Activated CD4-positive, CD25-positive, alpha-beta regulatory T cell treated with anti-CD3 and anti-CD28 coated beads, Interleukin-2, amount 50 U/mL, for 72 hours (primary cell): ENCODE data around the gene ZFAND5.

Experiments used
- DNase-seq: peaks from one replicate; pipeline ENCODE4 v3.0.0; 2021

ZFAND5 gene

DNA sequence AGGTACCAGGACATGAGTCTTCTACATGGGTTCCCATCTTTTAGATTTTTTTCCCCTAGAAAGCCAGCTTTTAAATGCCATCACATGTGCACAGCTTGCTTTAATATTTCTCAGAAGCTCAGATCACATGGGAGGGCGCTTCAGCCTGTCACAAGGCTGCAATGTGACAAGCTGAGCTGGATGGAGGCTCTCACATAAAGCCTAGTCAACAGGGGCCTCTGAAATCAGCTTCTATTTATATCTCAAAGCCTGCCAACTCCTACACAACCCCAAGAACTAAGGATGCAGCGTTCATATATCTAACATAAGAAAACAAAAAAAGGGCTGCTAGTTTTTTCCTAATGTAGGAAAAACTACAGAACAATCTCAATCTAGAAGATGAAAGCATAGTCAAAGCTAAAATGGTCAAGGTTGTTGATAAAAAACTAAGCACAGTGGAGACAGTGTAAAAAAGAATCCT, 2.3 kb downstream of the ZFAND5 start:
- peak; percentile 38 for DNase-seq

DNA sequence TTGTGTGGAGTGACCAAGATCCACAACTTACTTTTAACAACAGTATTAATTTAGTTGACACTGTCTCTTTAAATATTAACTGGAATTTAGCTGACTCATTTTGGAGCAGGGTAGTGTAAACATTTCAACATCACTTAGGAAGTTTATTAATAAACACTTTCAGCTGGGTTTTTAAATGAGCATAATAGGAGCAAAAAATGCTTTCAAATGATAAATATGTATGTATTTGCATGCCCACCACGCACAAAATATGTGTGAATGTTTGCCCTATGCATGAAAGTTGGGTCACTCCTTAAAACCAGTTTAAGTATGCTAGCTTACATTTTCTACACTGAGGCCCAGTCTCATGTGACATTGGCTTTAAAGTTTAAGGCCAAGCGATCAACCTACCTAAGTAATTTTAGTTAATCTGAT, 2.9 kb downstream of the ZFAND5 start:
- DNase-seq, result no peak

DNA sequence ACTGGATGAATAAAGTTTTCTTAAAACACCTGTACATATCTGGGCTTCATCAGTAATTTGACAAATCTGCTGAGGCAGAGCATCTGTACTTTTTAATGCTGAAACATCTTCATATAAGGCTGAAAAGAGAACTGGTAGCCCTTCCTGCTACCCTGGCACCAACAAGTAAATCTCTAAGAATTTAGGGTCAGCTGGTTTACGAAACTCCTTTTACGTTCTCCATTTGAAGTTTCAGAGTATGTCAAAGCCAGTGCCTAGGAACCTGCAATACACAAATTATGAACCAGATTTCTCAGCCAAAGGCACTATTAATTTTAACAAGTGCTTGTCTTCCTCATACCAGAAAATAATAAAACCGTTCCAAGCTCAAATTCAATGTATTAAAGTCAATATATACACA, 3.8 kb downstream of the ZFAND5 start:
- DNase-seq, result no peak

DNA sequence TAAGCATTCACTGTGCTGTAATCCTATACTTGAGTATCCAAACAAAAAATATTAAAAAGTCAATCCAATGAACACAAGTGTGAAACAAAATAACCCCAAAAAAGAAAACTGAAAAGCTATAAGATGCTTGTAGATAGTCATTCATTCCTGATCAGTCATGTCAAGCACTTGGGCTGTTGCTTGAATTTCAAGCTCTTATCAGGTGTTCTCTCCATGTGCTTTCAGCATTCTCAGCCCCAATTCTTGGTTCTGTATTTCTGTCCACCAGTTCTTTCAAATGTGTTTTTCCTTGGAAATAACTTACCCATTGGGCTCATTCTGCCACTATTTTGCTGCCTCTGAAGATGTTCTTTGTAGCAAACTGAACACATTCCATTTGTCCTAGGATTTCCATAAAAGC, 4.7 kb downstream of the ZFAND5 start:
- no peak for DNase-seq

DNA sequence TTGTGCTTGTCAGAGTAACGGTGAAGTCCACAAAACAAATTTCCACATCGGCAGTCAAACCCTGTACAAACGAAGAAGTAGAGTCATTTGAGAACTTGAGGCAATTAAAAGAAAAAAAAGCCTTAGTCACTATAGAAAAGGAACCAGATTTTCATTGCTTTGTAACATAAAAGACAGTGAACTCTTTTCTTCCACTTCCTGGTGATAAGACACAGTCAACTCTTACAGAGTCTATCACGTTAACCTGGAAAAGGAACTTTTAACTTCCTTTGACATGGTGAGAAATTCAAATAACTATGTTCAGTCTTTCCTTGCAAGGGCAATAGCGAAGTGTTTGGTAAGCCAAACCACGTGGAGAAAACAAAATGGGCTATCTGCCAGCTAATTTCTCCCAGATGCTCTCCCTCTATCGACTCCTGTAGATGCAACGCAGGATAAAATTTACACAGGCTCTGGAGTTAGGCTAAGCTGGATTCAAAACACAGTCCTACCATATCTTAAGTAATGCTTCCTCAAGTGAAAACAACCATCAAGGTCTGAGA, 8.9 kb downstream of the ZFAND5 start:
- DNase-seq, result no peak

DNA sequence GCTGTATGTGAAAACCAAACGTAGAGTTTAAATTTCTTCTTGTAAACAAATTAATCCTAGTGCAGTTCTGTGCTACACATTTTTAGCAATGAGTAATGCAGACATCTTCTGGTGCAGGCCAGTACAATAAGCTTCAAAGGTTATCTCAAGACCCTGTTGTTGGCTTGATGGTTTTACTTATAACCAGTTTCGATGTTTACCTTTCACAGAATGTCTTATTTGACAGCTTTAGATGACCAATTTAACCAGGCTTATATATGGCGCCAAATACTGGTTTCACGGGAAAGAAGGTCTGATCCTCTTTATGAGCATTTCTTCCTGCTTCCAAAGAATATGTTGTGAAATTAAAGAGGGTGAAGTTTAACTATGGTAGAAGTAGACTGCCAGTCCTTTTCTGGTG, 9.9 kb downstream of the ZFAND5 start:
- no peak for DNase-seq

DNA sequence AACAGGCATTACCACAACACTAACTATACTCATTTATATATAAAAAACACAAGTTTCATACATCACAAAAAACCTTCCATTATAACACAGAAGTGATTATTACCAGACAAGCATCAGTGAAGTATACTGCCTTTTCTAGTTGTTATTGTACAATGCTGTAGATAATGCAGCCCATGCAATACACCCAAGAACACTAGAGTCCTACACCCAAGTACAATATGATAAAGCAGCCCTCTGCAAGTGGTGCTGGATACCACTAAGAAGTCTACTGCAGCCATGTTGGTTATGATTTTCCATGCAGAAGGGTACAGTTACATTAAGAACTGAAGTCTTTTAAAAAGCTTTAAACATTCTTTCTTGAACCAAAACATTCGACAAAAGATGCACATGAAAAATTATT, 10.3 kb downstream of the ZFAND5 start:
- DNase-seq, result no peak

DNA sequence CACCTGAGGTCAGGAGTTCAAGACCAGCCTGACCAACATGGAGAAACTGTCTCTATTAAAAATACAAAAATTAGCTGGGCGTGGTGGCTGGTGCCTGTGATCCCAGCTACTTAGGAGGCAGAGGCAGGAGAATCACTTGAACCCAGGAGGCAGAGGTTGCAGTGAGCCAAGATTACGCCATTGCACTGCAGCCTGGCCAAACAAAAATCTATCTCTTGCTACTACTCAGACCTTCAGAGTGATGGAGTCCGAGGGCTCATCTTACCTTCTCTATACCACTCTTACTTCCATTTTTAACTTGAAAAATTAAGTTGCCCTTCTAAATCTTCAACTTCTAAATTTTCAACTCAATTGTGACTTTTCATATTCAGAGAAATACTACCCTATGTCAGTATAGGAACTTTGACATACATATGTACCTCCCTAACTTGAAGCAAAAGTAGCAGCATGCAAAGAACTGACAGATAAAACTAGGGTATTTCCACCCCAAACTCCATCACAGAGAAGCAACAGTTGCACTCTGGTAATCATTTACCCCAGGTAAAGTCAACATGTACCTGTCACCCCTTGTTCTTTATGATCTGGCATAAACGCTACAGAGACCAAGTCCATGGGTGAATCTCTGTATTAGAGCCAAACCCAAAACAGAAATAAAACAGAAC, 11.4 kb downstream of the ZFAND5 start:
- DNase-seq, result no peak

DNA sequence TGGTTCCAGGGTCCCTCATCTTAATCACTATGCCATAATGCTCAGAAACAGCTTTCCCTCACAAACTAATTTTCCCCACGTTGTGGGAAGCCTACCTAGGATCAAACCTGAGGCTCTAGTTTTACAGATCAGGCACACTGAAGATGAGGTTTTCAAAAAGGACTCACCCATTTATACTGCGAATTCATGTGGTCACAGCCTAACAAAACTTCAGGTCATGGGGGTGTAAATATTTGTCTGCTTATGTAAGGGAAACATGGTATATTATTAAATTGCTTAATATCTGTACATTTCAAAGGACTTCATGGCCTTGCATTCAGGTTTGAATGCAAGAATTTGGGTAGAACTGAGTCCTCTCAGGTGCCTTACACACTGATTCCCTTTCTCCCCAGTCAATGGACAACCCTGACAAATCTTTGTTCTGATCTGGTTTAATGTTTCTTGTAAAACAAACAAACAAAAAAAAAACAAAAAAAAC, 12.1 kb downstream of the ZFAND5 start:
- DNase-seq, result no peak

DNA sequence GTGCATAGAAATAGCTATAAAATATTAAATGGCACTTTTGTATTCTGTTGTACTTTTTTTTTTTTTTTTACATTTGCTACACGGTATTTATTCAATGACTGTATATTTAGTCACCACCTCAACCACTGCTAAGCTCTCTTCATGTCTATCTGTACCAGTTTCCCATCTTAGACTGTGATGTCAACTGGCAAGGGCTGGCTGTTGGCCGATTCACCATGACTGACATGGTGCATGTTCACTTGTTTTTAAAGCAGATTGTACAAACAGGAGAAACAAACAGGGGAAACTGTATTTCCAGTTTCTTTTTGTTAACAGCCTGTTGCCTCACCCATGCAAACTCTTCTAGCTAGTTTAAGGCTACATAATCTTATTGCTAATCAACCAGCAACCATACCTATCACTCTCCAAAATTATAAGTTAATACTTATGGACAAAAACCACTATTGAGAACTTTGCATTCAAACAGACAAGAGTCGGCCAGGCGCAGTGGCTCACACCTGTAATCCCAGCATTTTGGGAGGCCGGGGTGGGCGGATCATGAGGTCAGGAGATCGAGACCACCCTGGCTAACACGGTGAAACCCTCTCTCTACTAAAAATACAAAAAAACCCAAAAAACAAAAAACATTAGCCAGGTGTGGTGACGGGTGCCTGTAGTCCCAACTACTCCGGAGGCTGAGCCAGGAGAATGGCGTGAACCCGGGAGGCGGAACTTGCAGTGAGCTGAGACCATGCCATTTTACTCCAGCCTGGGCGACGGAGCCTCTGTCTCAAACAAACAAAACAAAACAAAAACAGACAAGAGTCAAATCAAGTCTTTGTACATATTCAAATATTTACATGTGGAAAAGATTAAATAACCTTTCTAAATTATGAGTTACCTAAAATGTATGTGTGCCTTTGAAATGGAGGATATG, 13.2 kb downstream of the ZFAND5 start:
- DNase-seq, result no peak

DNA sequence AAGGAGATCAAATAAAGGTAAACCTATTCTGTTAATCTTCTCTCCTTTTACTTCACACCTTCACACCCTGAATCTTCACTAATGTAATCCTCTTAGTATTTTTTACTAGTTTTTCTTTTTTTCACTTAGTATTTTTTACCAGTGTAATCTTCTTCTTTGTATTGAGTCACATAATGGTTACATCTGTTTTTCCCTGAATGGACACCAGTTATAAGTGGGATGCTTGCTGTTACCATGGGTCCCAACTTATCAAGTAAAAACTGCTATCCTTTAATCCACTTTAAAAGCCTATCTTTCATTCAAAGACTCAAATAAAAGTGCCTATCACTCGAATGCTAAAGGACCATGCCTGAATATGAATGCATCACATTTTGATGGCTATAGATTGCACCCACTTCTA, 15.1 kb downstream of the ZFAND5 start:
- DNase-seq, result no peak

DNA sequence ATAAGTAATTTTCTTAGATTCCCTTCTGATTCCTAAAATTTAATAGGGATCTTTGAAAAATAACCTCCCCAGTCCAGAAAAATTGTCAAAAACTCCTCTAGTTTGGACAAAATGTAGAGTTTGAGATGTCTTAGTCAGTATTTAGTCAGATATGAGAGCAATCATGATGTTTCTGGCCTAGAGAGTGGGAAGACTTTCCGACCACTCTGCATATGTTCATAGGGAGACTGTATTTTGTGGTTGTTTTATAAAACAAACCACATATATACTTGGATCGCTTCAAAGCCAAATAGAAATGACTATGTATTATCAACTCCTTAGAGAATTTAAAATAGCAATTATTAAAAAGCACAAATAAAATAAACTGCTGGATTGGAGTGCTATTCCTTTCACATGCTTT, 15.8 kb downstream of the ZFAND5 start:
- DNase-seq, result no peak

DNA sequence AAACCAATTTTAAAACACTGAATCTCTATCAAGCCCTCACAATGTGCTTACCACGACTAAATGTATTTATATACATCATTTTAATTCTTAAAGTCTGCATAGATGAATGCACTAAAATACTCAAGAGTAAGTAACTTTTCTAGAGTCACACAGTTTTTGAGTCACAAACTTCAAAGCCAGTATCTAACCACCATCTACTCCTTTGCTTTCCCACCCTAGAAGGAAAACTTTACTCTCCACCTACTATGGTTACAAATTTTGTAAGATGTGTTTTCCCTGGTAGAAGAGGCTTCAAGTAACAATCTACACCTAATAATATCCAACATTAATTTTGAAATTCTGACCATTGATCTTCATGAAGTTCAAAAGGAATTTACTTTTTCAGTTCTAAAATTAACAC, 18.7 kb downstream of the ZFAND5 start:
- DNase-seq, result no peak

DNA sequence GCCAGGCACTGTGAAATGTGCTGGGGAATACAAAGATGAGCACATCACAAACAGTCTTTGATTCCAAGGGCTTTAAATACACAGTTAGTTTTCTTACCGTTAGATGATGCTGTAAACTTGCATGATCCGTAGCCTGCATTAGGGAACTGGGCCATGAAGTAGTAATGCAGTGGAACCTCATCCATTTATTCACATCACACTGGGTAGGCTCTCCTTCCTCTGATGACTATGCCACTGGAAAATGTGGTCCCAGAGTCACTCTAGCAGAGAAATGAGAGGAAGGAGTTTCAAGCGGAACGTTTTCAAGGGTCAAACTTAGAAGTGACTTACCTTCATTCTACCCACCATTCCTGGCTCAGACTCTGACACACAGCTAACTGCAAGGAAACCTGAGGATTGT, 26.4 kb downstream of the ZFAND5 start:
- no peak for DNase-seq

DNA sequence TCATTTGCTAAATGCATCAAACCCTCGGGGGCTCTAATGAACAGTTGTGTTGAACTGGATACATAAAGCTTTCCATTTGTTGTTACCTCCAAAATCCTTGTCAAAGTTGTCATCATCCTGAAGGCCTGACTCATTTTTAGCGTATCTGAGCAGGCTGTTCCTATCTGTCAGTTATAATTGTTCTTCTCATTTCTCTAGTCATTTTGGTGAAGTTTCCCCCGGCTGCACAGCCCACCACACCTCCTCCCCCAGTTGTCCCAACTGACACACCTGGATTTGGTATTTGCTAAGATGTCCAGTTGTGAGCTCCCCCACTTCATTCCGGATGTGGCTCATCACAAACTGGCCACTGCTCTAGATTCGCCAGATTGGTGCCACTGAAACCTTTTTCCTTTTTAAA, 27.7 kb downstream of the ZFAND5 start:
- DNase-seq, result no peak

DNA sequence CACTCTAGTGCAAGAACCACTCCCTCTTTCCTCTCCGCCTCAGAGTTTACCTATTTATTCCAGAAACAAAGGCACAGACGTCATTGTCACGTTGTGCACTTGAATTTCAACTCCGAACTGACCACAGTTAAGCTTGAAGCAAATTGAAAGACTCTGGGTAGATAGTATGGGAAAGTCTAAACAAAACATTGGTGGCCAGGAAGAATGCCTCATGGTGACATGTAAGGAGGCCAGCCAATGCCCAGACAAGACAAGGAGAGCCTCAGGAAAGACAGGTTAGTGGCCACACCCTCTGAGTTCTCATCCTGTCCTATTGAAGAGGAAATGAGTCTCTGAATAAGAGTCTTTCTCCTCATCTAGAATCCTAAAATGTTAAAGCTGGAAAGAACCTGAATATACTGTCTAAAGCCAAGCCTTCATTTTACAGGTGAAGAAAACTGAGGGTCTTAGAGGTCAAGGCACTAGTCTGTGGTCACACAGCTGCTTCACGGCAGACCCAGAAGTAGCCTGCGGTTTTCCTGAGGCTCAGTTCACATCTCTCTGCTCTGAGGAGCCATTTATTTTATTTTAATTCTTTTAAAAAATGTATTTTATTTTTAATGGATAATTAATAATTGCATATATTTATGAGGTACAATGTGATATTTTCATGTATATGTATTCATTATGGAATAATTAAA, 30.2 kb downstream of the ZFAND5 start:
- no peak for DNase-seq

DNA sequence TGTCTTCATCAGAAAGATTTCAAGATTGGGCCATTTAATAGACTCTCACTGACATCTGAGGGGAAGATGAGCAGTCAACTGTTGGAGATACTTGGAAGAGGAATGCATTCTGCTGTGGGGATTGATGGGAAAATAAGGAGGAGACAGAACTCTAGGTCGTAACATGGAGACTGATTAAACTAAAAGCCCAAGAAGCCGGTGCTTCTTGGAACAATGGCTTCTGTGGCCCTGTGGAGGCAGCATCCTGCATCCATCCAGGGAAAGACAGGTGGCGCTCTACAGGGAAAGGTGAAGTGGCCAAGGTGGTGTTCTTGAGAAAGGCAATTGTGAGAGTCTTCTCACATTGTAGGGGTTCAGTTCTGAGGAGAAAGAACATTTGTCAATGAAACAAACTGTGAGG, 31.3 kb downstream of the ZFAND5 start:
- no peak for DNase-seq

DNA sequence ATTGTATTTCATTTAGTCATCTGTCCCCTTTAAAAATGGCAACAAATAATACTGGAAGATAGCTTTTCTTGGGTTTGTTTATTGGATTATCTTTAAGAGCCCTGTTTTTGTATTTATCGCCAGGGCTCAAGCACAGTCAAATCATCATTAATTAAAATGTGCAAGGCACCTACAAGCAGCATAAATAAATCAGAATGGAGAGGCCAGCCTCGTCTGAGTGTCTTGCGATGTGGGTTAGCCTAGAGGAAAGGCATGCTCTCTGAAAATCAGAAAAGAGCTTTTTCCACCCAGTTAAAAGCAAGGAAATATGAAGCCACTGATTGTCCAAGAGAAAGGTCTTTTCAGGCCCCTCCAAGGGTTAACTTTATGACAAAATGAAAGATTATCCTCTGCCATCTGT, 31.8 kb downstream of the ZFAND5 start:
- no peak for DNase-seq

DNA sequence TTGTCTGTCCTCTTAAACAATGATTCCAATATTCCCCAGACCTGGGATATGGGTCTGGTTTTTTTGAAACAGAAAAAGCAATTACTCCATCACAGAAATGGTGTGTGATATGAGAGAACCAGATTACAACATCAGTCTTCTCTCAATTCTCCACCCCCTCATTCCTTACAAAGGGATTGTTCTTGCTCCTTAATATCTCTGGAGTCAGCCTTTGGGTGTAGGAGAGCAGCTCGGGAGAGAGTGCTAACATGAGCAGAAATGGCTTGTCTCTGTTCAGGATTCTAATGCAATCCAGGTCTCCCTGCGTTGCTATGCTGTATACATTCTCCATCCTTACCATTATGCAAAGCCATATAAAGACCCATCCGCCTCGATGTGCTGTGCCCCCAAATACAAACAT, 32.7 kb downstream of the ZFAND5 start:
- no peak for DNase-seq

DNA sequence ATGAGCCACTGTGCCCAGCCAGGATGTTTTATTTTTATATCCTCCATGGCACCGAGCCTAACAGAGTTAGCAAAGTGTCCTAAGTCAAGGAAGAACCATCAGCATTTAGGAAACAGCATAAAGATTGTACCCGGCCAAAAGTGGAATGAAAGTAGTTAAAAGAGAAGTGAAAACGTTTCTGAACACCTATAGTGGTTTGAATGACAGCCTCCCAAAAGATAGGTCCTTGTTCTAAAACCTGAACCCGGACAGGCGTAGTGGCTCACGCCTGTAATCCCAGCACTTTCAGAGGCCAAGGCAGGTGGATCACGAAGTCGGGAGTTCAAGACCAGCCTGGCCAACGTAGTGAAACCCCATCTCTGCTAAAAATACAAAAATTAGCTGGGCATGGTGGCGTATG, 37.4 kb downstream of the ZFAND5 start:
- DNase-seq, result no peak

DNA sequence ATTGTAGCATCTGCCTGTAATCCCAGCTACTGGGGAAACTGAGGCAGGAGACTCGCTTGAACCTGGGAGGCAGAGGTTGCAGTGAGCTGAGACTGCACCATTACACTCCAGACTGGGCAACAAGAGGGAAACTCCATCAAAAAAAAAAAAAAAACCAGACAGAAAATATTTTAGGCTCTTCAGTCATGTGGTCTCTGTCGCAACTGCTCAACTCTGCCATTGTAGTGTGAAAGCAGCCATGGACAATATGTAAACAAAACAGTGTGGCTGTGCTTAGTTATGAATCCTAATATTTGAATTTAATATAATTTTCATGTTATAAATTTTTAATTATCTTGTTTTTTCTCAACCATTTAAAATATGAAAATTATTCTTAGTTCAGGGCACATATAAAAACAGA, 38.4 kb downstream of the ZFAND5 start:
- DNase-seq, result no peak

DNA sequence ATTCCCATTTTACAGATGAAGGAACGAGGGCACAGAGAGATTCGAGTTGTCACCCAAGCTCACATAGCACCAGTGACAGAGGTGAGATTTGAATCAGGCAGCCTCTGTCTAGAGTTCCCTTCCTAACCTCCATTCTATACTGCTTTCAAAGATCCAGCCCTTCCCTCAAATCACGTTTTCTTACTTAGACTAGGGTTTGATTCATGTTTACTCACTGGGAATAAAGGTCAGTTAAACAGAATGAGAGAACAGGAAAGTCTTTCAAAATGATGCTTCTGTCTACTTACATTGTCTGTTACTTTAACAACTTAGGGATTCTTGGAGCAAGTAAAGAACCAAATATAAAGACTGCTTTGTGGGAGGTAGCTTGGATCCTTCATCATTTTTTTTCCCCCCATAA, 40.0 kb downstream of the ZFAND5 start:
- DNase-seq, result no peak

DNA sequence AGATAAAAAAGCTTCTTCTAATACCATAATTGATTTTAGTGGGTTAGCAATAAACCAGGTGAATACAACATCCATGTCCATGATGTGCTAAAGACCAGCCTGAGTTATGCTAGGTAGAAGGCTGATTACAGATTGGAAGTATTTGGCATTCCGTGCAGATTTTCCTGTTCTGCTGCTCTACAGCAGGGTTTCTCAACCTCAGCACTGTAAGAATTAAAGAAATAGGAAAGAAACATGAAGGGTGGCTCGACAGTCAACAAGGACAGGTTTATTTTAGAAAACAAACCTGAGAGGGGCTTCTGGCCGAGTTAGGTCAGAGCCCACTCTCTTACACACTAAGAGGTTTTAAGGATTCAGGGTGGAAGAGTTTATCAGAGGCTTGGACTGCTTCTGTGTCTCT, 42.3 kb downstream of the ZFAND5 start:
- no peak for DNase-seq

DNA sequence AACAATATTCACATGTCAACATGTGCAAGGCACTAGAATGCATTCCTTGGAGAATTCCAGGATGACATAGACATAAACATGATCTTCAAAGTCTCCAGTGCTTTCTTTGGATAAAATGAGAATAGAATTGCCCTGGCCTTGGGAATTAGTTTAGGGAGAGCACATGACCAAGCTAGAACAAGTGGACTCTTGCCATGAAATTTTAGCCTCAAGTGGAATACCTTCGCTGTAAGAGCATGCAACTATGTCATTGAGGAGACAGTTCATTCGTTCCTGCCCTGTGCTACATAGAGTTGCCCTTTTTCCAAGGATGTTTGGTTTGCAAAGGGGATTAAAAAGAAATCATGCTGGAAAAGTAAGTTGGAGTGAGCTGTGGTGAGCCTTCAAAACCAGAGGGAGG, 42.7 kb downstream of the ZFAND5 start:
- no peak for DNase-seq
